Measurements from ENCODE around the gene RFC2. TPM values are rescaled to one million over a fixed set of nuclear protein-coding genes. Genes with fewer than 3 reads are reported as not detected.
"Not testable (repeated sequence)": the region's sequence is repeated elsewhere in the genome, so short reads cannot be mapped to it uniquely, and the experiment has no call there.

Gene RFC2
- total RNA-seq, 4 donors from 2014 or later, result 7.5 to 18.7 (median 14.9) TPM

- TF ChIP-seq POLR2AphosphoS5 (IDR thresholded peaks at IDR 0.05) (no peak), EP300 (IDR thresholded peaks at IDR 0.05) (no peak), CTCF (IDR thresholded peaks at IDR 0.05) (no peak), POLR2A (IDR thresholded peaks at IDR 0.05; ENCODE audit: low read depth) (no peak)
- Histone ChIP-seq H3K4me3 (no peak overlapping the region), H3K9me3 (no peaks in the 10 kb centered on the region), H3K27me3 (no peaks in the 10 kb centered on the region), H3K27ac (replicated peaks in 1 of 4) (no peak overlapping the region), H3K4me1 (no peaks in the 10 kb centered on the region), H3K36me3 (no peaks in the 10 kb centered on the region)
- intact Hi-C loops (cut with DNase I), result no loop called here
- DNase-seq (ENCODE audit: extremely low spot score), result no peak
- 78% methylated on average over 15 of the region's 15 CpGs for WGBS
These were observed 38.3 kb downstream of the RFC2 start for GRCh38 chr7:74215921-74216320.

GRCh38 chr7:74214816-74215630 lies 39.2 kb downstream of the RFC2 start:
- Histone ChIP-seq H3K4me1 (peaks cover under 1 to 5% (median 3%) of the 10 kb centered on the region in 4 donors), H3K9me3 (no peaks in the 10 kb centered on the region), H3K27ac (replicated peaks in 1 of 4) (no peak overlapping the region), H3K4me3 (no peak overlapping the region), H3K27me3 (no peaks in the 10 kb centered on the region), H3K36me3 (no peaks in the 10 kb centered on the region)
- WGBS, result 90% methylated on average over 17 of the region's 21 CpGs
- intact Hi-C loops (cut with DNase I), result no loop called here
- TF ChIP-seq EP300 (IDR thresholded peaks at IDR 0.05) (no peak), CTCF (IDR thresholded peaks at IDR 0.05) (no peak), POLR2A (IDR thresholded peaks at IDR 0.05; ENCODE audit: low read depth) (no peak), POLR2AphosphoS5 (IDR thresholded peaks at IDR 0.05) (no peak)
- DNase-seq (ENCODE audit: extremely low spot score), result no peak

GRCh38 chr7:74212661-74213060 lies 41.5 kb downstream of the RFC2 start:
- H3K27me3 ChIP-seq, result no peaks in the 10 kb centered on the region
- no CpG with 5 or more reads among the region's 11 CpGs for WGBS
- no peaks in the 10 kb centered on the region for H3K36me3 ChIP-seq
- peaks cover 3 to 16% (median 12%) of the 10 kb centered on the region in 4 donors for H3K4me1 ChIP-seq
- intact Hi-C loops (cut with DNase I), result no loop called here
- DNase-seq (ENCODE audit: extremely low spot score), result no peak
- no peaks in the 10 kb centered on the region for H3K9me3 ChIP-seq
- TF ChIP-seq POLR2A (IDR thresholded peaks at IDR 0.05; ENCODE audit: low read depth) (no peak), POLR2AphosphoS5 (IDR thresholded peaks at IDR 0.05) (no peak), EP300 (IDR thresholded peaks at IDR 0.05) (no peak), CTCF (IDR thresholded peaks at IDR 0.05) (no peak)
- H3K27ac ChIP-seq (replicated peaks in 1 of 4), result no peak overlapping the region
- H3K4me3 ChIP-seq, result no peak overlapping the region

GRCh38 chr7:74208241-74208640 lies 46.0 kb downstream of the RFC2 start:
- DNase-seq (ENCODE audit: extremely low spot score); intact Hi-C loops (cut with DNase I); H3K27me3 ChIP-seq; H3K4me3 ChIP-seq; H3K9me3 ChIP-seq; H3K27ac ChIP-seq (replicated peaks in 1 of 4); H3K36me3 ChIP-seq: not testable (repeated sequence)
- H3K4me1 ChIP-seq, result peaks cover 7 to 27% (median 22%) of the 10 kb centered on the region in 4 donors
- 91% methylated on average over 7 of the region's 7 CpGs for WGBS

- Histone ChIP-seq H3K4me1 (peaks cover 7 to 29% (median 22%) of the 10 kb centered on the region in 4 donors), H3K27ac (replicated peaks in 1 of 4) (no peak overlapping the region), H3K36me3 (no peaks in the 10 kb centered on the region), H3K9me3 (no peaks in the 10 kb centered on the region), H3K27me3 (no peaks in the 10 kb centered on the region), H3K4me3 (no peak overlapping the region)
- intact Hi-C loops (cut with DNase I), result loop anchor here (2.0 kb wide), 1 partner anchor 193 kb away; no protein-coding TSS in a partner anchor
- DNase-seq (ENCODE audit: extremely low spot score), result no peak
- TF ChIP-seq POLR2AphosphoS5 (IDR thresholded peaks at IDR 0.05) (no peak), POLR2A (IDR thresholded peaks at IDR 0.05; ENCODE audit: low read depth) (no peak), EP300 (IDR thresholded peaks at IDR 0.05) (no peak), CTCF (IDR thresholded peaks at IDR 0.05) (no peak)
- 81% methylated on average over 9 of the region's 11 CpGs for WGBS
These were observed 46.6 kb downstream of the RFC2 start for GRCh38 chr7:74207586-74207985.
